HUDEP-2 (cell line): ENCODE results near the gene ZNF699.
"Not testable (repeated sequence)": the region's sequence is repeated elsewhere in the genome, so short reads cannot be mapped to it uniquely, and the experiment has no call there.

Experiments used
- DNase-seq, 76 experiments: peaks; one replicate each; lab custom pipeline; 2025; ENCODE audit not compliant: unreplicated experiment in 76 of 76; lab: John Stamatoyannopoulos, UW

The ZNF699 gene

GRCh38 chr19:9309139-9309973 lies at the start of gene ZNF699:
TSS of gene ZNF699 (minus strand) at chr19:9309838. CDS start at chr19:9305119, 4,719 bp downstream.
- peak; percentile 80 to 99 (median 98) for DNase-seq

GRCh38 chr19:9354651-9355050 lies 45.0 kb upstream of the ZNF699 start:
- no peak for DNase-seq

GRCh38 chr19:9353011-9353410 lies 43.4 kb upstream of the ZNF699 start:
- DNase-seq, result no peak

- no peak for DNase-seq
Observed at GRCh38 chr19:9352505-9352904, 42.9 kb upstream of the ZNF699 start.

- DNase-seq, result no peak
Observed at GRCh38 chr19:9348671-9349070, 39.0 kb upstream of the ZNF699 start.

- DNase-seq, result no peak
Observed at GRCh38 chr19:9348253-9348652, 38.6 kb upstream of the ZNF699 start.

- DNase-seq, result no peak
Observed at GRCh38 chr19:9345005-9345404, 35.4 kb upstream of the ZNF699 start.

GRCh38 chr19:9342610-9343304 lies 33.1 kb upstream of the ZNF699 start:
- no peak for DNase-seq

- no peak for DNase-seq
Observed at GRCh38 chr19:9329999-9330398, 20.4 kb upstream of the ZNF699 start.

GRCh38 chr19:9324584-9324962 lies 14.9 kb upstream of the ZNF699 start:
- peak in 4 of 76 experiments; percentile 2 to 43 (median 11) for DNase-seq

GRCh38 chr19:9323919-9324583 lies 14.4 kb upstream of the ZNF699 start, which contains the start of gene ZNF559:
TSS of gene ZNF559 (plus strand) at chr19:9324179. CDS start at chr19:9338550, 14,371 bp downstream.
- DNase-seq, result peak; percentile 64 to 97 (median 93)

GRCh38 chr19:9323557-9323918 lies 13.9 kb upstream of the ZNF699 start:
- peak in 45 of 76 experiments; percentile 20 to 79 (median 48) for DNase-seq

- DNase-seq, result not testable (repeated sequence)
Observed at GRCh38 chr19:9322201-9322600, 12.6 kb upstream of the ZNF699 start.

GRCh38 chr19:9321756-9322155 lies 12.1 kb upstream of the ZNF699 start:
- DNase-seq, result not testable (repeated sequence)

- no peak for DNase-seq
Observed at GRCh38 chr19:9321338-9321737, 11.7 kb upstream of the ZNF699 start.

GRCh38 chr19:9313756-9314155 lies 4.1 kb upstream of the ZNF699 start:
- DNase-seq, result no peak

GRCh38 chr19:9309974-9310446 lies 372 bp upstream of the ZNF699 start:
- peak in 56 of 76 experiments; percentile 62 to 98 (median 93) for DNase-seq

- DNase-seq, result no peak
Observed at GRCh38 chr19:9308091-9308770, 1.4 kb downstream of the ZNF699 start.

- DNase-seq, result no peak
Observed at GRCh38 chr19:9306443-9306842, 3.2 kb downstream of the ZNF699 start.

GRCh38 chr19:9296336-9296735 lies 13.3 kb downstream of the ZNF699 start:
- DNase-seq, result no peak
